Globus pallidus (tissue), 1 donor: ENCODE measurements around the gene CEP120.
"Not testable (repeated sequence)": the region's sequence is repeated elsewhere in the genome, so short reads cannot be mapped to it uniquely, and the experiment has no call there.

ENCODE experiments used
- DNase-seq: peaks from one replicate; pipeline ENCODE4 v3.0.0-alpha.2; 2015; ENCODE audit warnings: low spot score

Gene CEP120

GRCh38 chr5:123387313-123387712 is 35.9 kb downstream of the CEP120 start:
- DNase-seq, result no peak

- DNase-seq, result no peak
Observed at GRCh38 chr5:123382252-123382651, 41.0 kb downstream of the CEP120 start.

GRCh38 chr5:123371575-123372179 is 51.5 kb downstream of the CEP120 start:
- DNase-seq, result peak; percentile 24

- no peak for DNase-seq
Observed at GRCh38 chr5:123369371-123369968, 53.7 kb downstream of the CEP120 start.

- no peak for DNase-seq
Observed at GRCh38 chr5:123367739-123368138, 55.5 kb downstream of the CEP120 start.

- DNase-seq, result no peak
Observed at GRCh38 chr5:123365156-123365555, 58.0 kb downstream of the CEP120 start.

- no peak for DNase-seq
Observed at GRCh38 chr5:123364441-123365155, 58.6 kb downstream of the CEP120 start.

- no peak for DNase-seq
Observed at GRCh38 chr5:123360910-123361309, 62.3 kb downstream of the CEP120 start.

- no peak for DNase-seq
Observed at GRCh38 chr5:123360201-123360571, 63.0 kb downstream of the CEP120 start.

- DNase-seq, result no peak
Observed at GRCh38 chr5:123359454-123360200, 63.6 kb downstream of the CEP120 start.

GRCh38 chr5:123358751-123359150 is 64.5 kb downstream of the CEP120 start:
- no peak for DNase-seq

- no peak for DNase-seq
Observed at GRCh38 chr5:123358304-123358703, 64.9 kb downstream of the CEP120 start.

GRCh38 chr5:123351820-123352219 is 71.4 kb downstream of the CEP120 start:
- no peak for DNase-seq

GRCh38 chr5:123351240-123351639 is 72.0 kb downstream of the CEP120 start:
- DNase-seq, result no peak

- DNase-seq, result no peak
Observed at GRCh38 chr5:123350742-123351141, 72.5 kb downstream of the CEP120 start.

- DNase-seq, result peak; percentile 49
Observed at GRCh38 chr5:123344816-123345426, 78.3 kb downstream of the CEP120 start.

GRCh38 chr5:123340928-123341327 is 82.3 kb downstream of the CEP120 start:
- no peak for DNase-seq

GRCh38 chr5:123308377-123308776 is 114.8 kb downstream of the CEP120 start:
- DNase-seq, result not testable (repeated sequence)

- DNase-seq, result no peak
Observed at GRCh38 chr5:123305751-123306150, 117.5 kb downstream of the CEP120 start.

GRCh38 chr5:123304777-123305316 is 118.4 kb downstream of the CEP120 start:
- DNase-seq, result no peak

- no peak for DNase-seq
Observed at GRCh38 chr5:123303802-123304201, 119.4 kb downstream of the CEP120 start.

GRCh38 chr5:123300266-123300665 is 122.9 kb downstream of the CEP120 start:
- DNase-seq, result no peak
